Cardiac muscle cell (in vitro differentiated cells and primary cell): ENCODE measurements around the gene CNKSR2. TPM values are rescaled to one million over a fixed set of nuclear protein-coding genes. Genes with fewer than 3 reads are reported as not detected.

Experiments
- DNase-seq, 2 donors: peaks; one replicate each; pipeline versions ENCODE4 v3.0.0 to v3.0.0-alpha.2; 2010 to 2017; ENCODE audit warnings: low read depth in 1 of 2, low spot score in 1 of 2
- H3K27ac ChIP-seq: fragments of 200-600 bp; sonication (generic); 2 replicates; pipeline ENCODE4 v1.5.1; 2016
- H3K27me3 ChIP-seq: fragments of 200-600 bp; sonication (generic); 2 replicates; pipeline ENCODE4 v1.6.0; 2016; ENCODE audit warnings: control low read depth
- H3K36me3 ChIP-seq: fragments of 200-600 bp; sonication (generic); 2 replicates; pipeline ENCODE4 v1.5.1; 2016; ENCODE audit warnings: control low read depth
- H3K4me1 ChIP-seq: fragments of 200-600 bp; sonication (generic); 2 replicates; pipeline ENCODE4 v1.8.1; 2017; ENCODE audit warnings: low read depth, mild to moderate bottlenecking, mixed run types
- H3K4me3 ChIP-seq: fragments of 200-600 bp; sonication (generic); 2 replicates; pipeline ENCODE4 v1.5.1; 2016; ENCODE audit warnings: mild to moderate bottlenecking
- H3K9me3 ChIP-seq: fragments of 200-600 bp; sonication (generic); 2 replicates; pipeline ENCODE4 v1.5.1; 2017; ENCODE audit warnings: low read depth, mild to moderate bottlenecking, control low read depth
- CTCF ChIP-seq: IDR thresholded peaks from 2 replicates; pipeline ENCODE4 v1.5.1; 2012; ENCODE audit warnings: low read depth, mild to moderate bottlenecking, low read length
- polyA plus RNA-seq: library from polyadenylated mRNA; unstranded; fragments of >200 nt; fragmentation: Nextera tagmentation; extraction: Ambion mirVana; gene quantifications from 2 replicates; pipeline ENCODE4 v1.2.1, GENCODE V29; 2016
- total RNA-seq: library from RNA; depleted of rRNA; stranded (reverse); fragments of >200 nt; gene quantifications from 2 replicates; pipeline ENCODE4 v1.2.3, GENCODE V29; 2016

Gene CNKSR2
- total and polyA plus RNA-seq, 2 experiments from 2014 or later, result 1.5 to 25.3 TPM

GRCh38 chrX:21620234-21620633 is 246.0 kb downstream of the CNKSR2 start:
- no peaks in the 10 kb centered on the region for H3K36me3 ChIP-seq
- no peaks in the 10 kb centered on the region for H3K27me3 ChIP-seq
- H3K4me1 ChIP-seq, result no peaks in the 10 kb centered on the region
- no peak overlapping the region for H3K27ac ChIP-seq
- H3K9me3 ChIP-seq, result no peaks in the 10 kb centered on the region
- TF ChIP-seq CTCF, result no peak
- no peak for DNase-seq
- no peak overlapping the region for H3K4me3 ChIP-seq

- TF ChIP-seq CTCF, result no peak
- no peaks in the 10 kb centered on the region for H3K4me1 ChIP-seq
- H3K36me3 ChIP-seq, result no peaks in the 10 kb centered on the region
Observed at GRCh38 chrX:21623778-21624501, 249.7 kb downstream of the CNKSR2 start.

GRCh38 chrX:21632027-21632426 is 257.8 kb downstream of the CNKSR2 start:
- Histone ChIP-seq H3K9me3 (no peaks in the 10 kb centered on the region), H3K4me3 (no peak overlapping the region), H3K27ac (no peak overlapping the region), H3K36me3 (no peaks in the 10 kb centered on the region), H3K4me1 (no peaks in the 10 kb centered on the region), H3K27me3 (no peaks in the 10 kb centered on the region)
- no peak for DNase-seq
- no peak for TF ChIP-seq CTCF

More at GRCh38 chrX:21623778-21624501, 249.7 kb downstream of the CNKSR2 start:
- Histone ChIP-seq H3K4me3 (no peak overlapping the region), H3K27ac (no peak overlapping the region), H3K27me3 (no peaks in the 10 kb centered on the region), H3K9me3 (no peaks in the 10 kb centered on the region)
- no peak for DNase-seq

GRCh38 chrX:21638311-21638710 is 264.1 kb downstream of the CNKSR2 start:
- no peak for DNase-seq
- H3K36me3 ChIP-seq, result no peaks in the 10 kb centered on the region
- H3K4me1 ChIP-seq, result peaks cover 4% of the 10 kb centered on the region
- no peaks in the 10 kb centered on the region for H3K27me3 ChIP-seq
- no peaks in the 10 kb centered on the region for H3K9me3 ChIP-seq
- no peak overlapping the region for H3K27ac ChIP-seq
- no peak overlapping the region for H3K4me3 ChIP-seq
- no peak for TF ChIP-seq CTCF

GRCh38 chrX:21639775-21640174 is 265.6 kb downstream of the CNKSR2 start:
- Histone ChIP-seq H3K9me3 (no peaks in the 10 kb centered on the region), H3K27me3 (no peaks in the 10 kb centered on the region), H3K4me3 (no peak overlapping the region), H3K36me3 (no peaks in the 10 kb centered on the region), H3K4me1 (peaks cover 4% of the 10 kb centered on the region), H3K27ac (no peak overlapping the region)
- no peak for TF ChIP-seq CTCF
- DNase-seq, result no peak
